Sigmoid colon (tissue), 7 donors: ENCODE data around the gene TRMT61B. TPM values are rescaled to one million over a fixed set of nuclear protein-coding genes. Genes with fewer than 3 reads are reported as not detected.

ENCODE experiments used
- DNase-seq: peaks from one replicate; pipeline ENCODE4 v3.0.0-alpha.2; 2019
- H3K27ac ChIP-seq, 4 donors: fragments of 200-600 bp; sonication (generic); one replicate each; pipeline ENCODE4 v1.5.1; 2016 to 2019; ENCODE audit warnings: mild to moderate bottlenecking in 1 of 4
- H3K27me3 ChIP-seq, 3 donors: fragments of 200-600 bp; sonication (generic); one replicate each; pipeline ENCODE4 v1.5.1; 2019; ENCODE audit warnings: mild to moderate bottlenecking in 1 of 3
- H3K36me3 ChIP-seq, 4 donors: fragments of 200-600 bp; sonication (generic); one replicate each; pipeline ENCODE4 v1.5.1; 2016 to 2019
- H3K4me1 ChIP-seq, 4 donors: fragments of 200-600 bp; sonication (generic); one replicate each; pipeline ENCODE4 v1.5.1; 2017 to 2019
- H3K4me3 ChIP-seq, 4 donors: fragments of 200-600 bp; sonication (generic); one replicate each; pipeline ENCODE4 v1.5.1; 2017 to 2019; ENCODE audit warnings: mild to moderate bottlenecking in 2 of 4, moderate library complexity in 1 of 4
- H3K9me3 ChIP-seq, 4 donors: fragments of 200-600 bp in 3 of 4; sonication (generic) in 3 of 4; one replicate each; pipeline versions ENCODE4 v1.5.1 to v1.6.1; 2013 to 2019
- EP300 ChIP-seq, 4 donors: sonication (generic); formaldehyde crosslinking; IDR thresholded peaks; one replicate each; pipeline ENCODE4 v1.6.1; 2017; ENCODE audit warnings: antibody characterized with exemption in 4 of 4
- POLR2A ChIP-seq, 2 donors: fragments of 450-650 bp; IDR thresholded peaks; one replicate each; pipeline ENCODE4 v1.6.1; 2016; ENCODE audit warnings: antibody characterized with exemption in 2 of 2, mild to moderate bottlenecking in 2 of 2, moderate library complexity in 2 of 2
- POLR2AphosphoS5 ChIP-seq, 4 donors: sonication (generic); formaldehyde crosslinking; IDR thresholded peaks; one replicate each; pipeline ENCODE4 v1.6.1; 2017; ENCODE audit warnings: antibody characterized with exemption in 4 of 4
- WGBS, 2 donors: extraction: QIAGEN DNeasy Blood & Tissue Kit; methylation state at CpG; one replicate each; pipeline ENCODE4 v1.1.7; 2013; 5-methylcytosine and 5-hydroxymethylcytosine counted together
- intact Hi-C: fragments of 100-400 bp; cut with DNase I; formaldehyde crosslinking; loops from one replicate; pipeline ENCODE4 v1.15.1; 2023
- polyA plus RNA-seq, 3 donors: library from polyadenylated mRNA; stranded (reverse); fragments of 200-250 nt; gene quantifications; one replicate each; pipeline ENCODE4 v1.2.3, GENCODE V29; 2013
- total RNA-seq, 4 donors: library from RNA; depleted of rRNA; stranded (reverse); fragments of >200 nt; gene quantifications; one replicate each; pipeline ENCODE4 v1.1.0, GENCODE V29; 2016
- TF ChIP-seq, protein P1 (sequence below), 4 experiments: fragments of 450-650 bp in 3 of 4; fragments of 200-600 bp in 1 of 4; IDR thresholded peaks; one replicate each; pipeline ENCODE4 v1.5.1; 2016 to 2019; ENCODE audit warnings: antibody characterized with exemption in 4 of 4, mild to moderate bottlenecking in 3 of 4, moderate library complexity in 2 of 4
- donor health status: healthy with polysubstance abuse.
- donor health status: Bipolar disorder and iron deficiency.
- donor health status: healthy.

The TRMT61B gene
- total and polyA plus RNA-seq, 7 donors = 8.6 to 16.8 (median 11.4) TPM

DNA sequence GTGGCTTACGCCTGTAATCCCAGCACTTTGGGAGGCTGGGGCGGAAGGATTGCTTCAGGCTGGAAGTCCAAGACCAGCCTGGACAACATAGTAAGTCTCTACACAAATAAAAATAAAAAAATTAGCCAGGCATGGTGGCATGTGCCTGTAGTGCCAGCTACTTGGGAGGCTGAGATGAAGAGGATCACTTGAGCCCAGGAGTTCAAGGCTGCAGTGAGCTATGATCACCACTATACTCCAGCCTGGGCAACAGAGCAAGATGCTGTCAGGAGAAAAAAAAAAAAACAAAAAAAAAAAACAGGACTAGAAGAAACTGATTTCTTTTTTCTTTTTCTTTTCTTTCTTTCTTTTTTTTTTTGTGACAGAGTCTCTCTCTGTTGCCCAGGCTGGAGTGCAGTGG, 45.9 kb downstream of the TRMT61B start:
- DNase-seq = no peak
- intact Hi-C loops = loop anchor here (10.0 kb wide), 1 partner anchor 1251 kb away; no protein-coding TSS in a partner anchor
- TF ChIP-seq, protein P1, sequence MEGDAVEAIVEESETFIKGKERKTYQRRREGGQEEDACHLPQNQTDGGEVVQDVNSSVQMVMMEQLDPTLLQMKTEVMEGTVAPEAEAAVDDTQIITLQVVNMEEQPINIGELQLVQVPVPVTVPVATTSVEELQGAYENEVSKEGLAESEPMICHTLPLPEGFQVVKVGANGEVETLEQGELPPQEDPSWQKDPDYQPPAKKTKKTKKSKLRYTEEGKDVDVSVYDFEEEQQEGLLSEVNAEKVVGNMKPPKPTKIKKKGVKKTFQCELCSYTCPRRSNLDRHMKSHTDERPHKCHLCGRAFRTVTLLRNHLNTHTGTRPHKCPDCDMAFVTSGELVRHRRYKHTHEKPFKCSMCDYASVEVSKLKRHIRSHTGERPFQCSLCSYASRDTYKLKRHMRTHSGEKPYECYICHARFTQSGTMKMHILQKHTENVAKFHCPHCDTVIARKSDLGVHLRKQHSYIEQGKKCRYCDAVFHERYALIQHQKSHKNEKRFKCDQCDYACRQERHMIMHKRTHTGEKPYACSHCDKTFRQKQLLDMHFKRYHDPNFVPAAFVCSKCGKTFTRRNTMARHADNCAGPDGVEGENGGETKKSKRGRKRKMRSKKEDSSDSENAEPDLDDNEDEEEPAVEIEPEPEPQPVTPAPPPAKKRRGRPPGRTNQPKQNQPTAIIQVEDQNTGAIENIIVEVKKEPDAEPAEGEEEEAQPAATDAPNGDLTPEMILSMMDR (IDR thresholded peaks at IDR 0.05) = no peak
- TF ChIP-seq POLR2A (IDR thresholded peaks at IDR 0.05) (no peak), POLR2AphosphoS5 (IDR thresholded peaks at IDR 0.05) (no peak), EP300 (IDR thresholded peaks at IDR 0.05) (no peak)
- no peak overlapping the region for H3K27ac ChIP-seq
- H3K4me3 ChIP-seq = no peak overlapping the region
- H3K36me3 ChIP-seq = no peaks in the 10 kb centered on the region
- no peaks in the 10 kb centered on the region for H3K4me1 ChIP-seq
- 96 to 98% methylated on average over 2 of the region's 2 CpGs for WGBS, 2 donors
- no peaks in the 10 kb centered on the region for H3K27me3 ChIP-seq
- no peaks in the 10 kb centered on the region for H3K9me3 ChIP-seq

DNA sequence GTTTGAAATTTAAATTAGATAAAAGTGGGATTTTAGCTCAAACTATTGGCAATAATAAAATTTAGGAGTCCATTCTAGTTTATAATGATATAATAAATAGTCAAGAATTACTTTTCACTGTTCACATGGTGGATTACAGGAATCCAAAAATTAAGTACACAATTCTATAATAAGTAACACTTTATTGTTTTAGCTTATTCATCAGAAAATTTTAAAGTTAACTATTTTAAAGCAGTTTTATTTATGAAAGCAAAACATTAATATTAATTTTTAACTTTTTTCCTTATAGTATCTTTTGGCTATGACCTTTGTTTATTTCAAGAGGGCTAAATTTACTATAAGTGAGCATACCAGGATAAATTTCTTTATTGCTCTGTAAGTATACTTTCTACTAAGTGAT, 48.1 kb downstream of the TRMT61B start:
- intact Hi-C loops = loop anchor here (10.0 kb wide), 1 partner anchor 1253 kb away; no protein-coding TSS in a partner anchor
- Histone ChIP-seq H3K9me3 (no peaks in the 10 kb centered on the region), H3K36me3 (no peaks in the 10 kb centered on the region), H3K27me3 (no peaks in the 10 kb centered on the region), H3K27ac (no peak overlapping the region), H3K4me1 (no peaks in the 10 kb centered on the region), H3K4me3 (no peak overlapping the region)
- DNase-seq = no peak
- no peak for TF ChIP-seq POLR2AphosphoS5 (IDR thresholded peaks at IDR 0.05)
- no peak for TF ChIP-seq EP300 (IDR thresholded peaks at IDR 0.05)
- no peak for TF ChIP-seq POLR2A (IDR thresholded peaks at IDR 0.05)
- TF ChIP-seq, protein P1 (IDR thresholded peaks at IDR 0.05) = no peak

DNA sequence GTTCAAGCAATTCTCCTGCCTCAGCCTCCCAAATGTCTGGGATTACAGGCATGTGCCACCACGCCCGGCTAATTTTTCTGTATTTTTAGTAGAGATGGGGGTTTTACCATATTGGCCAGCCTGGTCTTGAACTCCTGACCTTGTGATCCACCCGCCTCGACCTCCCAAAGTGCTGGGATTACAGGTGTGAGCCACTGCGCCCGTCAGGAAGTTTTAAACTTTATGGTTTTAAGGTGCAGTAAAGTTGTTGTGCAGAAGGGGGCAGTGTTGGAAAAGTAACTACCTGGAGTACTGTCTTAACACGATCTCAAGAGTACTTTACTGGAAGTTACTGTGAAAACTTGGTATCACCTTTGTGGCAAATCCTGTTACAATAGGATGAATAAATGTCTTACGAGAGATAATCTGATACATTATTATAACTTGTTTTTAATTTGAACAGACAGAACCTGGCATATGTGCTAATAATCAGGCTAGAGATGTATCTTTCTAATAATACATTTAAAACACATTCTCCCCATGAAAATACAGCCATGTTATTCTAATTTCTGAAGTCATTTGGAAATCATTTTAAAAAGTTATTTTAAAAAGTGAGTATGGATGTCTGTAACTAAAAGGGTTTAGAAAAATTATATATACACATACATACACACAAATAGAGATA, 48.7 kb downstream of the TRMT61B start:
- Histone ChIP-seq H3K36me3 (no peaks in the 10 kb centered on the region), H3K27ac (no peak overlapping the region), H3K4me1 (no peaks in the 10 kb centered on the region), H3K27me3 (no peaks in the 10 kb centered on the region), H3K4me3 (no peak overlapping the region), H3K9me3 (no peaks in the 10 kb centered on the region)
- TF ChIP-seq, protein P1 (IDR thresholded peaks at IDR 0.05) = peak; percentile 42 to 63 (median 54)
- TF ChIP-seq POLR2AphosphoS5 (IDR thresholded peaks at IDR 0.05) (no peak), POLR2A (IDR thresholded peaks at IDR 0.05) (no peak), EP300 (IDR thresholded peaks at IDR 0.05) (no peak)
- no peak for DNase-seq
- WGBS, 2 donors = 2 to 6% methylated on average over 8 of the region's 8 CpGs
- intact Hi-C loops = loop anchor here (10.0 kb wide), 1 partner anchor 1253 kb away; no protein-coding TSS in a partner anchor

DNA sequence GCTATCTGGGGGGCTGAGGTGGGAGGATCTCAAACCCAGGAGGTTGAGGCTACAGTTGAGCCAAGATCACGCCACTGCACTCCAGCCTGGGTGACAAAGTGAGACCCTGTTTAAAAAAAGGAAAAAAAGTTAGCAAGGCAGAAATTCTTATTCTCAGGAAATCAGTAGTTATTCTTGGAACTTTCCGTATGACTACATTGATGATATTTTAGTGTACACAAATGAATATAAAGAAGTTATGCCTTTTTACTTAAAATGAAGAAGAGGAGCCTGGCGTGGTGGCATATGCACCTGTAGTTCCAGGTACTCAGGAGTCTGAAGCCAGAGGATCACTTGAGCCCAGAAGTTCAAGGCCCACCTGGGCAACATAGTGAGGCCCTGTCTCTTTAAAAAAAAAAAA, 52.1 kb downstream of the TRMT61B start:
- H3K4me3 ChIP-seq = no peak overlapping the region
- intact Hi-C loops = no loop called here
- TF ChIP-seq, protein P1 (IDR thresholded peaks at IDR 0.05) = no peak
- TF ChIP-seq POLR2AphosphoS5 (IDR thresholded peaks at IDR 0.05) (no peak), POLR2A (IDR thresholded peaks at IDR 0.05) (no peak), EP300 (IDR thresholded peaks at IDR 0.05) (no peak)
- H3K9me3 ChIP-seq = no peaks in the 10 kb centered on the region
- H3K27me3 ChIP-seq = no peaks in the 10 kb centered on the region
- no peak for DNase-seq
- 82 to 93% methylated on average over 3 of the region's 3 CpGs for WGBS, 2 donors
- H3K4me1 ChIP-seq = no peaks in the 10 kb centered on the region
- H3K27ac ChIP-seq = no peak overlapping the region
- H3K36me3 ChIP-seq = no peaks in the 10 kb centered on the region
